Parathyroid adenoma (tissue), 2 donors: ENCODE results near the gene CFAP46.

Experiments
- H2AFZ ChIP-seq: fragments of 300-600 bp; sonication (generic); one replicate; pipeline ENCODE4 v1.7.0; 2017; ENCODE audit warnings: antibody characterized with exemption, mild to moderate bottlenecking
- H3K27ac ChIP-seq: fragments of 300-600 bp; sonication (generic); one replicate; pipeline ENCODE4 v1.7.0; 2017
- H3K27me3 ChIP-seq: fragments of 300-600 bp; sonication (generic); one replicate; pipeline ENCODE4 v1.7.0; 2017; ENCODE audit warnings: low read length; ENCODE audit not compliant: control insufficient read depth, insufficient read depth
- H3K36me3 ChIP-seq: fragments of 300-600 bp; sonication (generic); one replicate; pipeline ENCODE4 v1.7.0; 2017; ENCODE audit warnings: low read length; ENCODE audit not compliant: control insufficient read depth, insufficient read depth
- H3K4me1 ChIP-seq: fragments of 300-600 bp; sonication (generic); one replicate; pipeline ENCODE4 v1.7.0; 2017; ENCODE audit warnings: control low read depth
- H3K4me2 ChIP-seq: fragments of 300-600 bp; sonication (generic); one replicate; pipeline ENCODE4 v1.7.0; 2017; ENCODE audit warnings: low read length
- H3K4me3 ChIP-seq: fragments of 300-600 bp; sonication (generic); one replicate; pipeline ENCODE4 v1.7.0; 2017; ENCODE audit warnings: low read depth, low read length
- H3K79me2 ChIP-seq: fragments of 300-600 bp; sonication (generic); one replicate; pipeline ENCODE4 v1.7.0; 2017; ENCODE audit warnings: control low read depth
- H3K9ac ChIP-seq: fragments of 300-600 bp; sonication (generic); one replicate; pipeline ENCODE4 v1.7.0; 2017; ENCODE audit warnings: mild to moderate bottlenecking
- H3K9me3 ChIP-seq: fragments of 300-600 bp; sonication (generic); one replicate; pipeline ENCODE4 v1.7.0; 2017; ENCODE audit warnings: low read length; ENCODE audit not compliant: control insufficient read depth
- TF ChIP-seq, protein P1 (sequence below): fragments of 300-600 bp; sonication (generic); IDR thresholded peaks from one replicate; pipeline ENCODE4 v1.7.0; 2017; ENCODE audit warnings: antibody characterized with exemption, mild to moderate bottlenecking
- donor health status: primary hyperparathyroidism.

The CFAP46 gene

DNA sequence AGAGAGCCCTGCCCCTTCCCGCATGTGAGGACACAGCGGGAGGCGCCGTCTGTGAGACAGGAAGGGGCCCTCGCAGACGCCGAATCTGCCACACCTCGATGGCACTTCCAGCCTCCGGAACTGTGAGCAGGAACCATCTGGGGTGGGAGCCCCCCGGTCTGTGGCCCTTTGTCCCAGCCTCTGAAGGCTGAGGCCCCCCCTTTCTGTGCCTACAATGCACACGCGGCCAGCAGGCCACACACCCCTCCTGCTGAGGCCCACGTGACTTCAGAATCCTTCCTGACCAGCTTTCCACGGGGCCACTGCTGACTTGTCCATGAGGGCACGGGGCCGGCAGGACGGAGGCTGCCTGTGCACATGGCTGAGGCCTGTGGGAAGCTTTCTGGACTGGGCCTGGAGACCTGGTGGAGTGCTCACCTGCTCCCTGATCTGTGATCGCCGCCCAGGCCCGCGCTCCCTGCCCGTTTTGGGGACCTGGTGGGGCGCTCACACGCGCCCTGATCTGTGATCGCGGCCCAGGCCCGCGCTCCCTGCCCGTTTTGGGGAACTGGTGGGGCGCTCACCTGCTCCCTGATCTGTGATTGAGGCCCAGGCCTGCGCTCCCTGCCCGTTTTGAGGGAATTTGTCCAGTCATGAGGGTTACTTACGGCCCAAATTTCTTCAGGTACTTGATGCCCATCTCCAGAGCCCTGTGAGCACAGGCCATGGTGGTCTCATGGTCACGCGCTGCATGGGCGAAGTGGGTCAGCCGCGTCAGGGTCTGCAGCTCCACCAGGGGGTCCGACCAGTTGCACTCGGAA lies 34.3 kb downstream of the CFAP46 start:
- no peak overlapping the region for H3K4me2 ChIP-seq
- H3K27me3 ChIP-seq = no peaks in the 10 kb centered on the region
- TF ChIP-seq, protein P1, sequence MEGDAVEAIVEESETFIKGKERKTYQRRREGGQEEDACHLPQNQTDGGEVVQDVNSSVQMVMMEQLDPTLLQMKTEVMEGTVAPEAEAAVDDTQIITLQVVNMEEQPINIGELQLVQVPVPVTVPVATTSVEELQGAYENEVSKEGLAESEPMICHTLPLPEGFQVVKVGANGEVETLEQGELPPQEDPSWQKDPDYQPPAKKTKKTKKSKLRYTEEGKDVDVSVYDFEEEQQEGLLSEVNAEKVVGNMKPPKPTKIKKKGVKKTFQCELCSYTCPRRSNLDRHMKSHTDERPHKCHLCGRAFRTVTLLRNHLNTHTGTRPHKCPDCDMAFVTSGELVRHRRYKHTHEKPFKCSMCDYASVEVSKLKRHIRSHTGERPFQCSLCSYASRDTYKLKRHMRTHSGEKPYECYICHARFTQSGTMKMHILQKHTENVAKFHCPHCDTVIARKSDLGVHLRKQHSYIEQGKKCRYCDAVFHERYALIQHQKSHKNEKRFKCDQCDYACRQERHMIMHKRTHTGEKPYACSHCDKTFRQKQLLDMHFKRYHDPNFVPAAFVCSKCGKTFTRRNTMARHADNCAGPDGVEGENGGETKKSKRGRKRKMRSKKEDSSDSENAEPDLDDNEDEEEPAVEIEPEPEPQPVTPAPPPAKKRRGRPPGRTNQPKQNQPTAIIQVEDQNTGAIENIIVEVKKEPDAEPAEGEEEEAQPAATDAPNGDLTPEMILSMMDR = no peak
- H3K9ac ChIP-seq = no peak overlapping the region
- no peaks in the 10 kb centered on the region for H3K36me3 ChIP-seq
- no peak overlapping the region for H2AFZ ChIP-seq
- H3K9me3 ChIP-seq = no peaks in the 10 kb centered on the region
- no peak overlapping the region for H3K27ac ChIP-seq
- H3K79me2 ChIP-seq = no peaks in the 10 kb centered on the region
- H3K4me3 ChIP-seq = no peak overlapping the region
- no peaks in the 10 kb centered on the region for H3K4me1 ChIP-seq

DNA sequence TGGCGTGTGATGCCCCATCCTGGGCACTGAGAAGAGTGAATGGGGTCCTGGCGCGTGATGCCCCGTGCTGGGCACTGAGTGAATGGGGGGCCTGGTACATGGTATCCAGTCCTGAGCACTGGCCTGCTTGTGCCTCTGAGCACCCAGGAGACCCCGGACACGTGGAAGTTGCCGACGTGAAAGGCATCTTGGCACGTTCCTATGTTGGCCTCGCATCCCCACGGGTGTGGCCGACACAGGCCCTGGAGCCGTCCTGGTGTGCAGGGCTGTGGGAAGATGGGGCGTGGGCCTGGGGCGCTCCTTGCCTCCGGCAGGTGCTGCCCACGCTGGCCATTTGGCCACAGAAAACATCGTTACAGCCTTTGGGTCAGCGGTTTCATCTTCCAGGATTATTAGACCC lies 35.5 kb downstream of the CFAP46 start:
- H3K36me3 ChIP-seq = no peaks in the 10 kb centered on the region
- no peaks in the 10 kb centered on the region for H3K79me2 ChIP-seq
- no peak overlapping the region for H3K4me3 ChIP-seq
- H3K9ac ChIP-seq = no peak overlapping the region
- H3K4me1 ChIP-seq = no peaks in the 10 kb centered on the region
- H3K4me2 ChIP-seq = no peak overlapping the region
- H3K27ac ChIP-seq = no peak overlapping the region
- TF ChIP-seq, protein P1 = no peak
- no peak overlapping the region for H2AFZ ChIP-seq
- H3K27me3 ChIP-seq = no peaks in the 10 kb centered on the region
- H3K9me3 ChIP-seq = no peaks in the 10 kb centered on the region

DNA sequence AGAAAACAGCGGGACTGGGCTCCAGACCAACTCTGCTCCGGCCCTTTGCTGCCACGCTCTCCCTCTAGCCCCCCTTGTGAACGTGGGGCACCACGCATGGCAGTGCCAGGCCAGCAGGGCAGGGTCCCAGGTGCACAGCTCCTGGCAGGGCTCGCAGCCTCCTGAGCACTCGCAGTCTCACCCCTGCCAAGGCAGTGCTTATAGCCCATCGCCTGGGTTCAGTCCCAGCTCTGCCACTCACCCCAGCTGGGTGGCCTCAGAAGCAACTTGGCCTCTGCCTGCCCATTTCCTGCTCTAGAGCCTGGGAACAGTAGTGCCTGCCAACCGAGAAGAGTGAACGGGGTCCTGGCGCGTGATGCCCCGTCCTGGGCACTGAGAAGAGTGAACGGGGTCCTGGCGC lies 36.3 kb downstream of the CFAP46 start:
- Histone ChIP-seq H3K9me3 (no peaks in the 10 kb centered on the region), H2AFZ (no peak overlapping the region), H3K79me2 (no peaks in the 10 kb centered on the region), H3K4me2 (no peak overlapping the region), H3K36me3 (no peaks in the 10 kb centered on the region), H3K4me3 (no peak overlapping the region), H3K4me1 (no peaks in the 10 kb centered on the region), H3K9ac (no peak overlapping the region), H3K27ac (no peak overlapping the region), H3K27me3 (no peaks in the 10 kb centered on the region)
- TF ChIP-seq, protein P1 = no peak

DNA sequence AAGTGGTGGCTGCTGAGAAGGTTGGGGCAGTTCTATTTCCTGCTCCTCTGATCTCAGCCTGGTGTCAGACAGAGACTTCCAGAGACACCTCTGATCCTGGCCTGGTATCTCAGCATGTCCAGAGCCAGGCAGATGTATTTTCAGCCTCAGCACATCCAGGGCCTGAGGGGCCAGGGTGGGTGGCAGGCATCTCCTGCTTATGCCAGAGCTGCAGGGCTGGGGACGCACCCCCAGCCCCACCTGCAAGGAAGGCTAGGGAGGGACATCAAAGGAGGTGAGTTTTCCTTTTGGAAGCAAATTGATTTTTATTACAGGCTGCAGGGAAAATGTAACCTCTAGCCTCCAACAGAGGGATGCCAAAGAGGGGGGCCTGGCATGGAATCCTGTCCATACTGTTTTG lies 36.7 kb downstream of the CFAP46 start:
- no peak overlapping the region for H3K9ac ChIP-seq
- H3K9me3 ChIP-seq = no peaks in the 10 kb centered on the region
- no peak overlapping the region for H3K4me3 ChIP-seq
- no peak overlapping the region for H2AFZ ChIP-seq
- no peak overlapping the region for H3K27ac ChIP-seq
- H3K4me2 ChIP-seq = no peak overlapping the region
- no peaks in the 10 kb centered on the region for H3K79me2 ChIP-seq
- TF ChIP-seq, protein P1 = no peak
- no peaks in the 10 kb centered on the region for H3K27me3 ChIP-seq
- H3K36me3 ChIP-seq = no peaks in the 10 kb centered on the region
- no peaks in the 10 kb centered on the region for H3K4me1 ChIP-seq
